ENCODE results near the gene MAPK9. TPM values are rescaled to one million over a fixed set of nuclear protein-coding genes. Genes with fewer than 3 reads are reported as not detected.

The MAPK9 gene
- total RNA-seq, 2 experiments from 2014 or later = 41.7 to 43.2 TPM

DNA sequence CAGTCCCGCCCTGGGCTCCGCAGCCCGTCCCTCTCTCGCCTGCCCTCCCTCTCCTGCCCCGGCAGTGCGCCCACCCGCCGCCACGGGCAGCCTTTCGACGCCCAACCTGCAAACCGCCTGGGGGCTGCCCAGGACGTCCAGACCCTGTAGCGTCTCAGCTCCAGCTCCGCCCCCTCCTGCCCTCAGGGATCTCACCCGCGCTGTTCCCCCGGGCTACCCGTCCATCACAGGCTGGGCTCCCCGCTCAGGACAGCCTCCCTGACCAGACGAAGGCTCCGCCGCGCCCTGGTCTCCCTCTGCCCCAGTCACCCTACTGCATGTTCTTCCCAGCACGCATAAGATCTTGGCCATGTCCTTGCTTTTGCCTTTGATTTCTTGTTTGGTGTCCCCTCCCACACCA is 84.3 kb downstream of the MAPK9 start:
- CTCF ChIA-PET = interaction anchor here (1.9 kb wide), 4 partner anchors 83 to 121 kb away, joined by 5 to 7 read pairs (median 7); no protein-coding TSS in a partner anchor
- no peak for DNase-seq
- POLR2A ChIA-PET = no interaction called here
- intact Hi-C loops (cut with micrococcal nuclease) = loop anchor here (10.0 kb wide), 1 partner anchor 87 kb away; the partner anchor contains the start of gene MAPK9
- no peak overlapping the region for H3K4me3 Mint-ChIP-seq
- no peak overlapping the region for H3K27ac Mint-ChIP-seq
- H3K9me3 Mint-ChIP-seq = no peaks in the 10 kb centered on the region
- H3K4me1 Mint-ChIP-seq (ENCODE audit: low read depth) = peaks cover 5% of the 10 kb centered on the region
- no peaks in the 10 kb centered on the region for H3K36me3 Mint-ChIP-seq
- H3K27me3 Mint-ChIP-seq = peaks cover 49% of the 10 kb centered on the region

GRCh38 chr5:180206993-180207392 is 84.9 kb downstream of the MAPK9 start:
- peaks cover 47% of the 10 kb centered on the region for H3K27me3 Mint-ChIP-seq
- intact Hi-C loops (cut with micrococcal nuclease) = loop anchor here (10.0 kb wide), 1 partner anchor 88 kb away; the partner anchor contains the start of gene MAPK9
- peak; percentile 14 for DNase-seq
- CTCF ChIA-PET = interaction anchor here (1.9 kb wide), 1 partner anchor 121 kb away, joined by 7 read pairs; no protein-coding TSS in a partner anchor
- no peaks in the 10 kb centered on the region for H3K9me3 Mint-ChIP-seq
- no peak overlapping the region for H3K27ac Mint-ChIP-seq
- H3K36me3 Mint-ChIP-seq = no peaks in the 10 kb centered on the region
- H3K4me3 Mint-ChIP-seq = no peak overlapping the region
- POLR2A ChIA-PET = no interaction called here
- H3K4me1 Mint-ChIP-seq (ENCODE audit: low read depth) = peaks cover 5% of the 10 kb centered on the region

DNA sequence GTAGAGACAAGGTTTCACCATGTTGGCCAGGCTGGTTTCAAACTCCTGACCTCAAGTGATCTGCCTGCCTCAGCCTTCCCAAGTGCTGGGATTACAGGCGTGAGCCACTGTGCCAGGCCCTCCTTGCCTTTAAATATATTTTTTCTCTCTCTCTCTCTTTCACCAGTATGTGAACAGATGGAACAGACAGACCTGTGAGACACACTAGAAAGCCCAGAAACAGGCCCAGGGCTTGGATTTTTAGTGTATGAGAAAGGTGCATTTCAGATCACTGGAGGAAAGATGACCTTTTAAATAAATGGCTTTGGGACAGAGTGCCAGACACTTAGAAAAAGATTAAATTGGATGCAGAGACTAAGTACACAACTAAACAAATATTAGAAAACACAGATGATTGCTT is 86.0 kb downstream of the MAPK9 start:
- Mint-ChIP-seq H3K9me3 (no peaks in the 10 kb centered on the region), H3K4me1 (ENCODE audit: low read depth) (peaks cover 5% of the 10 kb centered on the region), H3K4me3 (no peak overlapping the region), H3K36me3 (no peaks in the 10 kb centered on the region), H3K27ac (no peak overlapping the region), H3K27me3 (peaks cover 50% of the 10 kb centered on the region)
- intact Hi-C loops (cut with micrococcal nuclease) = loop anchor here (10.0 kb wide), 1 partner anchor 89 kb away; the partner anchor contains the start of gene MAPK9
- no peak for DNase-seq
- ChIA-PET POLR2A (no interaction called here), CTCF (no interaction called here)

DNA sequence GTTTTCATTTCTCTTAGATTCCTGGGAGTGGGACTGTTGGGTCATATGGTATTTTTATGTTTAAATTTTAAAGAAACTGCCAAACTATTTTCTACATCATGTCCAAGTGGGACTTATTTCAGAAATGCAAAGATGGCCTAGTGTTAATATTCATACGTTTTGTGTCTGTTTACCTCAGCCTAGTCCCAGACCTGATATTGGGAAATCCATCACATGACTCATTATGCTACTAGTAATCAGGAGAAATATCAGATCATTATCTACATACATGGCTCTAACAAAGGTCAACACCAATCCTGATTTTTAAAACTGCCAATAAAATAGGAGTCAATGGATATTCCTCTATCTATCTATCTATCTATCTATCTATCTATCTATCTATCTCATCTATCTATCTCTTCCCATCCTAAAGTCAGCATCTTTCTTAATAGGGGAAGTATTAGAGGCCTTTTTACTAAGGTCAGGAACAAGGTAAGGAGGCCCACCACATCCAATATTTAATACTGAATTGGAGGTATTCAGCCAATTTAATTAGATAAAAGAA is 87.5 kb downstream of the MAPK9 start:
- peaks cover 5% of the 10 kb centered on the region for H3K4me1 Mint-ChIP-seq (ENCODE audit: low read depth)
- no peak for DNase-seq
- no peak overlapping the region for H3K27ac Mint-ChIP-seq
- H3K9me3 Mint-ChIP-seq = no peaks in the 10 kb centered on the region
- no peaks in the 10 kb centered on the region for H3K36me3 Mint-ChIP-seq
- no peak overlapping the region for H3K4me3 Mint-ChIP-seq
- intact Hi-C loops (cut with micrococcal nuclease) = loop anchor here (10.0 kb wide), 1 partner anchor 90 kb away; the partner anchor contains the start of gene MAPK9
- H3K27me3 Mint-ChIP-seq = peaks cover 38% of the 10 kb centered on the region
- CTCF ChIA-PET = no interaction called here
- POLR2A ChIA-PET = no interaction called here

- POLR2A ChIA-PET = no interaction called here
- Mint-ChIP-seq H3K9me3 (no peaks in the 10 kb centered on the region), H3K27me3 (peaks cover 34% of the 10 kb centered on the region), H3K36me3 (no peaks in the 10 kb centered on the region), H3K4me1 (ENCODE audit: low read depth) (no peaks in the 10 kb centered on the region), H3K27ac (no peak overlapping the region), H3K4me3 (no peak overlapping the region)
- CTCF ChIA-PET = interaction anchor here (0.7 to 1.8 kb wide), 4 partner anchors 112 to 126 kb away, joined by 3 to 6 read pairs (median 4); no protein-coding TSS in a partner anchor
- no peak for DNase-seq
- intact Hi-C loops (cut with micrococcal nuclease) = loop anchor here (10.0 kb wide), 1 partner anchor 92 kb away; the partner anchor contains the start of gene MAPK9
These were observed 88.8 kb downstream of the MAPK9 start for GRCh38 chr5:180202939-180203573.

- Mint-ChIP-seq H3K4me1 (ENCODE audit: low read depth) (no peaks in the 10 kb centered on the region), H3K36me3 (no peaks in the 10 kb centered on the region), H3K9me3 (no peaks in the 10 kb centered on the region), H3K27me3 (peaks cover 23% of the 10 kb centered on the region), H3K27ac (no peak overlapping the region), H3K4me3 (no peak overlapping the region)
- intact Hi-C loops (cut with micrococcal nuclease) = loop anchor here (10.0 kb wide), 1 partner anchor 93 kb away; the partner anchor contains the start of gene MAPK9
- ChIA-PET POLR2A (no interaction called here), CTCF (interaction anchor here (1.8 to 2.2 kb wide), 2 partner anchors 113 to 115 kb away, joined by 5 to 7 read pairs; no protein-coding TSS in a partner anchor)
- DNase-seq = peak; percentile 29
These were observed 90.6 kb downstream of the MAPK9 start for GRCh38 chr5:180201051-180201987.

DNA sequence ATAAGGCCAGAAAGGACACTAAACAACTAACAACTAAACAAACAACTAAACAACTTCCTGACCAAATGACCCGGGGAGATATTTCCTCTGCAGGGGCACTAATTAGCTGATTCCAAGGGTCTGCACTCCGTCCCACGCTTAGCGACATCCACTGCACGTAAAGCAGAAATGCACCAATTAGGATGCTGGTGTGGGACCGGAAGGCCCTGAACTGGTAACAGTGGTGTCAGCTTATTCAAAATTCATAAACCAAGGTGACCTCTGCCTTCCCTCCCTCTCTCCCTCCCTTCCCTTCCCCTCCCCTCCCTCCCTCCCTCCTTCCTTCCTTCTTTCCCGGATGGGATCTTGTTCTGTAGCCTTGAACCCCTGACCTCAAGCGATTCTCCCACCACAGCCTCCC is 92.5 kb downstream of the MAPK9 start:
- POLR2A ChIA-PET = no interaction called here
- peaks cover 18% of the 10 kb centered on the region for H3K27me3 Mint-ChIP-seq
- no peaks in the 10 kb centered on the region for H3K4me1 Mint-ChIP-seq (ENCODE audit: low read depth)
- intact Hi-C loops (cut with micrococcal nuclease) = no loop called here
- H3K27ac Mint-ChIP-seq = no peak overlapping the region
- no peak for DNase-seq
- no peaks in the 10 kb centered on the region for H3K36me3 Mint-ChIP-seq
- no peak overlapping the region for H3K4me3 Mint-ChIP-seq
- no peaks in the 10 kb centered on the region for H3K9me3 Mint-ChIP-seq
- CTCF ChIA-PET = no interaction called here

- CTCF ChIA-PET = no interaction called here
- POLR2A ChIA-PET = no interaction called here
These were observed 93.7 kb downstream of the MAPK9 start for GRCh38 chr5:180198208-180198607.

DNA sequence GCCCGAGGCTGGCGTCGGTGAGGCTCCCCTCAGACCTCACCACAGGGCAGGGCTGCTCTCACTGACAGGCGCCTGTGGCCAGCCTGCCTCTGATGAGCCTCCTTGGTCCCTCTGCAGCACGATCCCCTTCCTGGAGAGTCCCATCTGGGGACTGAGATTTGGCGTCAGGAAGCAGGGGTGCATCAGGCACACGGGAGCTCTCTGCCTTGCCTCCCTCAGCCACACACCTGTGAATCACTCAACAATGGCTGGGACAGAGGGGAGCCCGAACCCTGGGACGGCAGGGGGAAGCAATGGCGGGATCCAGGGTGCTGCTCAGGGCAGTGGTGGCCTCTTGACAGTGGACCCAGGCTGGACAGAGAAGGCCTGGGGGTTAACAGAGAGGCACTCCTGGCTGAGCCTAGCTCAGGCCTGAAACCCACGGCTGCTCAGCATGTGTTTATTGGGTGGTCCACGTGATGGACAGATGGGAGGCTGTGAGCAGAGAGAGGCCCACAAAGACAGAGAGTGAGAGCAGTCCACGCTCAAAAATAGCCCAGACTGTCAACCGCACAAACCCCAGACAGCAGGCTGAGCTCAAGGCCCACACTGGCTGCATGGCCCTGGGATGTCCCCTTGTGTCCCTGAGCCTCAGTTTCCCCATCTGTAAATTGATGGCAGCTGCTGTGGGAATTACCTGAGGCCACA is 94.7 kb downstream of the MAPK9 start:
- POLR2A ChIA-PET = no interaction called here
- CTCF ChIA-PET = no interaction called here
- Mint-ChIP-seq H3K27ac (no peak overlapping the region), H3K9me3 (no peaks in the 10 kb centered on the region), H3K4me3 (no peak overlapping the region), H3K4me1 (ENCODE audit: low read depth) (no peaks in the 10 kb centered on the region), H3K36me3 (no peaks in the 10 kb centered on the region), H3K27me3 (peaks cover 8% of the 10 kb centered on the region)
- intact Hi-C loops (cut with micrococcal nuclease) = no loop called here
- DNase-seq = no peak

More at GRCh38 chr5:180198208-180198607, 93.7 kb downstream of the MAPK9 start:
- no peaks in the 10 kb centered on the region for H3K36me3 Mint-ChIP-seq
- no peak overlapping the region for H3K4me3 Mint-ChIP-seq
- peaks cover 10% of the 10 kb centered on the region for H3K27me3 Mint-ChIP-seq
- no peak for DNase-seq
- H3K27ac Mint-ChIP-seq = no peak overlapping the region
- no peaks in the 10 kb centered on the region for H3K9me3 Mint-ChIP-seq
- H3K4me1 Mint-ChIP-seq (ENCODE audit: low read depth) = no peaks in the 10 kb centered on the region
- intact Hi-C loops (cut with micrococcal nuclease) = no loop called here

DNA sequence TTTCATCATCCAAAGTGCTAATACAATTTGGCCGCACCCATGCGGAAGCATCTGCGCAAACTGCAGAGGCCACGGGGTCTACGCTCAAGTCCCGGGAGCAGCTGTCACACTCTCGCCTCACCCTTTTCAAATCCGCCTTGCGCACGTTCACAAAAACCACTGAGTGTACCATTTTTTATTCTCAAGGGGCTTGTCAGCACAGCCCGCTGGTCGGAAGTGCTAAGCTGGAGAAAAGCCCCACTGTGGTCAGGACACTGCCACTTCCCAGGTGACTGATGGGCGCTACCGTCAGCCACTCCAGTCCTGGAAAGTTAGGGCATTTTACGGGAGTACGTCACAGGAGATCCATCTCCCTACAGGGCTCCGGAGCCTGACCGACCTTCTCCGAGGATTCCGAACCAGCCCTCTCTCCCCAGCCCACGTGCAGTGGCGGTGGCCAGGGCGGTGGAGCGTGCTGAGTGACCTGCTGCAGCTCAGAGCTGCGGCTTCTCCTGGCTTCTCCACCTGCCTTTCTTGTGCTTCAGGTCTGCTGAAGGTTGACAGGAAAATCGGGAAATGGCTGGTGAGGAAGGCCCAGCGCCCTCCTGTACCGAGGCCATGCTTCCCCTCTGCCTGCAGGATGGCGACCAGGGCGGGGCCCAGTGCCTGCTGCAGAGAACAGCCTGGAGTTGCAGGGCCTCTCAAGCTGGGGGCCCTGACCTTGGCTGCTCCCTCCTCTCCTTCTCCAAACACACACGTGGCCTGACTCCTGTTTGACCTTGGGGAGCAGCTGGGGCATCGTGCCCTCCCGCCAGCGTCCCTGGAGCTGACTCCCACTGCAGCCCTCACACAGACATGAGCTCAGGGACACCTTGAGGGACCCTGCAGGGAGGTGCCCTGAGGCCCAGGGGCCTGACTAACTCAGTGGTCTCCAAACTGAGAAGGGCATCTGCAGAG is 97.2 kb downstream of the MAPK9 start:
- intact Hi-C loops (cut with micrococcal nuclease) = no loop called here
- Mint-ChIP-seq H3K9me3 (no peaks in the 10 kb centered on the region), H3K4me1 (ENCODE audit: low read depth) (no peaks in the 10 kb centered on the region), H3K36me3 (no peaks in the 10 kb centered on the region), H3K27ac (no peak overlapping the region), H3K4me3 (no peak overlapping the region), H3K27me3 (peaks cover 3% of the 10 kb centered on the region)
- CTCF ChIA-PET = interaction anchor here (1.1 kb wide), 1 partner anchor 14 kb away, joined by 6 read pairs; the partner anchor contains the start of gene RASGEF1C
- no peak for DNase-seq
- POLR2A ChIA-PET = no interaction called here

Measured in activated CD4-positive, alpha-beta memory T cell treated with anti-CD3 and anti-CD28 coated beads for 36 hours (primary cell).